Neural progenitor cell (in vitro differentiated cells): ENCODE data around the gene SCYGR1. TPM values are rescaled to one million over a fixed set of nuclear protein-coding genes. Genes with fewer than 3 reads are reported as not detected.

Experiments
- DNase-seq: peaks from one replicate; pipeline ENCODE4 v3.0.0-alpha.2; 2016; ENCODE audit warnings: low spot score
- H2AFZ ChIP-seq: fragments of 200-600 bp; sonication (generic); replicated peaks from 2 replicates; pipeline ENCODE4 v1.6.1; 2016; ENCODE audit warnings: antibody characterized with exemption
- H3F3A ChIP-seq: fragments of 200-600 bp; sonication (generic); 2 replicates; pipeline ENCODE4 v1.6.1; 2016; ENCODE audit warnings: antibody characterized with exemption, low read depth
- H3K27ac ChIP-seq: fragments of 200-600 bp; sonication (generic); 2 replicates; pipeline ENCODE4 v1.5.1; 2016; ENCODE audit warnings: mild to moderate bottlenecking
- H3K27me3 ChIP-seq: fragments of 200-600 bp; sonication (generic); 2 replicates; pipeline ENCODE4 v1.6.1; 2016; ENCODE audit warnings: mild to moderate bottlenecking, moderate library complexity
- H3K36me3 ChIP-seq: fragments of 200-600 bp; sonication (generic); 2 replicates; pipeline ENCODE4 v1.5.1; 2016
- H3K4me1 ChIP-seq: fragments of 200-600 bp; sonication (generic); 2 replicates; pipeline ENCODE4 v1.6.1; 2016; ENCODE audit warnings: mixed run types
- H3K4me2 ChIP-seq: fragments of 200-600 bp; sonication (generic); 2 replicates; pipeline ENCODE4 v1.6.1; 2016
- H3K4me3 ChIP-seq: fragments of 200-600 bp; sonication (generic); 2 replicates; pipeline ENCODE4 v1.5.1; 2016
- H3K79me2 ChIP-seq: fragments of 200-600 bp; sonication (generic); 2 replicates; pipeline ENCODE4 v1.6.1; 2016; ENCODE audit warnings: low read depth
- H3K9ac ChIP-seq: fragments of 200-600 bp; sonication (generic); 2 replicates; pipeline ENCODE4 v1.6.1; 2016
- H3K9me3 ChIP-seq: fragments of 200-600 bp; sonication (generic); 2 replicates; pipeline ENCODE4 v1.5.1; 2016; ENCODE audit warnings: low read depth
- H4K20me1 ChIP-seq: fragments of 200-600 bp; sonication (generic); 2 replicates; pipeline ENCODE4 v1.6.1; 2016; ENCODE audit warnings: low read depth
- H3K27ac Mint-ChIP-seq: 3 replicates; pipeline ENCODE4 v1.8.0; 2021; ENCODE audit warnings: mixed read lengths
- H3K27me3 Mint-ChIP-seq: 2 replicates; pipeline ENCODE4 v1.8.0; 2022; ENCODE audit warnings: low read depth, mild to moderate bottlenecking, inconsistent platforms, moderate library complexity, mixed read lengths; ENCODE audit not compliant: insufficient read depth
- H3K36me3 Mint-ChIP-seq: 3 replicates; pipeline ENCODE4 v1.8.0; 2021; ENCODE audit warnings: mixed read lengths
- H3K4me1 Mint-ChIP-seq: 3 replicates; pipeline ENCODE4 v1.8.0; 2021; ENCODE audit warnings: mixed read lengths
- H3K4me3 Mint-ChIP-seq: 3 replicates; pipeline ENCODE4 v1.8.0; 2021; ENCODE audit warnings: mild to moderate bottlenecking, moderate library complexity, mixed read lengths
- H3K9me3 Mint-ChIP-seq: 3 replicates; pipeline ENCODE4 v1.8.0; 2020; ENCODE audit warnings: mixed read lengths
- EZH2 ChIP-seq: fragments of 200-600 bp; sonication (generic); IDR thresholded peaks from 2 replicates; pipeline ENCODE4 v1.6.1; 2017; ENCODE audit warnings: antibody characterized with exemption, mild to moderate bottlenecking, moderate library complexity
- EZH2phosphoT487 ChIP-seq: fragments of 200-600 bp; sonication (generic); IDR thresholded peaks from 2 replicates; pipeline ENCODE4 v1.6.1; 2017; ENCODE audit warnings: antibody characterized with exemption
- total RNA-seq: library from RNA; depleted of rRNA; stranded (reverse); fragments of >200 nt; gene quantifications from 2 replicates; pipeline ENCODE4 v1.2.3, GENCODE V29; 2015; ENCODE audit warnings: low replicate concordance
- TF ChIP-seq, protein P1 (sequence below): fragments of 200-600 bp; sonication (generic); IDR thresholded peaks from 2 replicates; pipeline ENCODE4 v1.5.1; 2017; ENCODE audit warnings: antibody characterized with exemption, mild to moderate bottlenecking

SCYGR1 gene
- total RNA-seq, 1 donor from 2014 or later = not detected

GRCh38 chr2:227402321-227402720 lies 14.6 kb upstream of the SCYGR1 start:
- no peak overlapping the region for H2AFZ ChIP-seq
- Mint-ChIP-seq H3K27ac (no peak overlapping the region), H3K9me3 (peaks cover 4% of the 10 kb centered on the region), H3K27me3 (peaks cover 5% of the 10 kb centered on the region), H3K4me3 (peak overlapping the region; percentile 3), H3K36me3 (no peaks in the 10 kb centered on the region), H3K4me1 (peaks cover 9% of the 10 kb centered on the region)
- H3K4me2 ChIP-seq = no peak overlapping the region
- H3K9ac ChIP-seq = no peak overlapping the region
- no peaks in the 10 kb centered on the region for H4K20me1 ChIP-seq
- no peaks in the 10 kb centered on the region for H3K79me2 ChIP-seq
- no peaks in the 10 kb centered on the region for H3K9me3 ChIP-seq
- DNase-seq = no peak
- H3K27ac ChIP-seq = no peak overlapping the region
- H3K36me3 ChIP-seq = no peaks in the 10 kb centered on the region
- no peaks in the 10 kb centered on the region for H3K27me3 ChIP-seq
- no peaks in the 10 kb centered on the region for H3K4me1 ChIP-seq
- H3F3A ChIP-seq = no peaks in the 10 kb centered on the region
- TF ChIP-seq EZH2 (no peak), EZH2phosphoT487 (no peak)
- TF ChIP-seq, protein P1, sequence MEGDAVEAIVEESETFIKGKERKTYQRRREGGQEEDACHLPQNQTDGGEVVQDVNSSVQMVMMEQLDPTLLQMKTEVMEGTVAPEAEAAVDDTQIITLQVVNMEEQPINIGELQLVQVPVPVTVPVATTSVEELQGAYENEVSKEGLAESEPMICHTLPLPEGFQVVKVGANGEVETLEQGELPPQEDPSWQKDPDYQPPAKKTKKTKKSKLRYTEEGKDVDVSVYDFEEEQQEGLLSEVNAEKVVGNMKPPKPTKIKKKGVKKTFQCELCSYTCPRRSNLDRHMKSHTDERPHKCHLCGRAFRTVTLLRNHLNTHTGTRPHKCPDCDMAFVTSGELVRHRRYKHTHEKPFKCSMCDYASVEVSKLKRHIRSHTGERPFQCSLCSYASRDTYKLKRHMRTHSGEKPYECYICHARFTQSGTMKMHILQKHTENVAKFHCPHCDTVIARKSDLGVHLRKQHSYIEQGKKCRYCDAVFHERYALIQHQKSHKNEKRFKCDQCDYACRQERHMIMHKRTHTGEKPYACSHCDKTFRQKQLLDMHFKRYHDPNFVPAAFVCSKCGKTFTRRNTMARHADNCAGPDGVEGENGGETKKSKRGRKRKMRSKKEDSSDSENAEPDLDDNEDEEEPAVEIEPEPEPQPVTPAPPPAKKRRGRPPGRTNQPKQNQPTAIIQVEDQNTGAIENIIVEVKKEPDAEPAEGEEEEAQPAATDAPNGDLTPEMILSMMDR = no peak
- H3K4me3 ChIP-seq = no peak overlapping the region

DNA sequence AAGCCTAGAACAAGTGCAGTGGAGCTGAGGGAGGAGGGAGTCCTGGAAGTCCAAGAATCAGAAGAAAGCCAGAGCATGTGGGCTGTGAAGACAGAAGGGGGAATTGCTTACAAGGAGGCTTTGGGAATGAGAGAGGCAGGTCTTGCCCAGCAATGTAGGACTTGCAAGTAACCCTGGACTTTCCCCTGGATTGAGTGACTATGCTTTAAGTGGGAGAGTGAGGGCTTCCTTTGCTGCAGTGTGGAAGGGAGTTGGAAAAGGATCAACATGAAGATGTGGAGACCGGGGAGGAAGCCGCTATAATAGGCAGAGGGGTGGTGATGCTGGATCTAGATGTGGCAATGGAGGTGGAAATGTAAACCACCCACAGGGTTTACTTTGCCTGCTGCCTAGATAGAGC lies 13.8 kb upstream of the SCYGR1 start:
- no peaks in the 10 kb centered on the region for H3K4me1 ChIP-seq
- TF ChIP-seq EZH2phosphoT487 (no peak), EZH2 (no peak)
- TF ChIP-seq, protein P1 = no peak
- no peaks in the 10 kb centered on the region for H3K79me2 ChIP-seq
- H3K4me2 ChIP-seq = no peak overlapping the region
- Mint-ChIP-seq H3K4me3 (no peak overlapping the region), H3K27me3 (peaks cover 5% of the 10 kb centered on the region), H3K4me1 (peaks cover 5% of the 10 kb centered on the region), H3K9me3 (peaks cover 4% of the 10 kb centered on the region), H3K36me3 (no peaks in the 10 kb centered on the region), H3K27ac (peak overlapping the region; percentile 9)
- H3K4me3 ChIP-seq = no peak overlapping the region
- no peak for DNase-seq
- no peak overlapping the region for H2AFZ ChIP-seq
- H3K27me3 ChIP-seq = no peaks in the 10 kb centered on the region
- no peak overlapping the region for H3K9ac ChIP-seq
- no peaks in the 10 kb centered on the region for H3K9me3 ChIP-seq
- H4K20me1 ChIP-seq = no peaks in the 10 kb centered on the region
- H3K36me3 ChIP-seq = no peaks in the 10 kb centered on the region
- H3K27ac ChIP-seq = no peak overlapping the region
- no peaks in the 10 kb centered on the region for H3F3A ChIP-seq

DNA sequence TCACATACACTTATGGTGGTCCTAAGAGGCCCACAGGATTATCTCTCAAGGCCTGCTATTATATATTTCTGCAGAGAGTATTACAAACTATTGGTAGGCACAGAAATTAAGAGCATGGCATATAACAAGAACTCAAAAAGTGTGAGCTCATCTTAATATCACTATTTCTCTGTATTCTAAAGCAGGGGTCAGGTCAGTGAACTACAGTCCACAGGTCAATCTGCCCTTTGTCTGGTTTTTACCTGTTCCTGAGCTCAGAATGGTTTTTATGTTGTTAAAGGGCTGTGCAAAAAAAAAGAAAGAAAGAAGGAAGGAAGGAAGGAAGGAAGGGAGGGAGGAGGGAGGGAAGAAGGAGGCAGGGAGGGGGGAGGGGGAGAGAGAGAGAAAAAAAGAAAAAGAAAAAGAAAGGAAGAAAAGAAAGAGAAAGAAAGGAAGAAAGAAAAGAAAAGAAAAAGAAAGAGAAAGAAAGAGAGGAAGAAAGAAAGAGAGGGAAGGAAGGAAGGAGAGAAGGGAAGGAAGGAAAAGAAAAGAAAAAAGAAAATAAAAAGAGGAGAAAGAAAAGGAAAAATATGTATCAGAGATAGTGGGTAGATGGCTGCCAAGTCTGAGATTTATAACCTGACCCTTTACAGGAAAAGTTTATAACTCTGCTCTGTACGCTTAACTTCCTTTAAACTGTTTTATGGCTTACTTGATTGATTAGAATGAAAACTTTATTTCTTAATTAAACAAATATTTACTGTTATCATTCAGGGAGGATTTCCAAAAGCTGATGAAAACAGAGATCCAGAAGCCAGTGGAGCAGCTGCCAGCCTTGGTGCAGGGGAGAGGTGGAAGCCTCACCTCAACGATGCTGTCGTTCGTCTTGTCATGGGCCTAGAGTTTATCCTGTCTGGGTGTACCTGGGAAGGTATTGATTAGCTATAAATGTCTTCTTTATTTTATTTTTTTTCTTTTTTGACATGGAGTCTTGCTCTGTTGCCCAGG lies 11.2 kb upstream of the SCYGR1 start:
- Histone ChIP-seq H3K27ac (no peak overlapping the region), H2AFZ (no peak overlapping the region), H3K27me3 (no peaks in the 10 kb centered on the region), H3K9me3 (no peaks in the 10 kb centered on the region), H3K4me3 (no peak overlapping the region), H4K20me1 (no peaks in the 10 kb centered on the region), H3K9ac (no peak overlapping the region), H3K36me3 (no peaks in the 10 kb centered on the region), H3K4me1 (no peaks in the 10 kb centered on the region), H3K79me2 (no peaks in the 10 kb centered on the region), H3K4me2 (no peak overlapping the region), H3F3A (no peaks in the 10 kb centered on the region)
- H3K4me3 Mint-ChIP-seq = no peak overlapping the region
- no peak for TF ChIP-seq EZH2phosphoT487
- H3K27me3 Mint-ChIP-seq = peaks cover 5% of the 10 kb centered on the region
- no peaks in the 10 kb centered on the region for H3K4me1 Mint-ChIP-seq
- peaks cover 4% of the 10 kb centered on the region for H3K9me3 Mint-ChIP-seq
- H3K27ac Mint-ChIP-seq = no peak overlapping the region
- no peaks in the 10 kb centered on the region for H3K36me3 Mint-ChIP-seq
- no peak for DNase-seq

DNA sequence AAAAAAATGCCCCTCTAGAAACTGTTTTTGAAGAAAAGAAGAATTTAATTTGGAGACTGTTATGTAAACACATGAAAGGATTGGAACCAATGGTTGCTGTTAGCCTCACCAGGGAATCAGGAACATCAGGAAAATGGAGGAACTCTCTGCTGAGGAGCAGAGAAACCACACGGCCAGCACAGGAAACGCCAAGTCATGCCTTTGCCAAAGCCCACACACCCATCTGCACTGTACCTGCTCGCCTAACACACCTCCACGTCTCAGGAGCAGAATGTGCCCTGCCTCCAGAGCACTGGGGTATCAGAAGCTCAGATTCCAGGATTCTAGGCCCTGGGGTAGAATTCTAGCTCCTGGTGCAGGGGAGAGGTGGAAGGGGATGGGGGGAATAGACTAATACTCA lies 9.8 kb upstream of the SCYGR1 start:
- Histone ChIP-seq H3K9me3 (no peaks in the 10 kb centered on the region), H3K27ac (no peak overlapping the region), H3K79me2 (no peaks in the 10 kb centered on the region), H3K27me3 (no peaks in the 10 kb centered on the region), H3K4me2 (no peak overlapping the region), H2AFZ (no peak overlapping the region), H3K4me3 (no peak overlapping the region), H3K9ac (no peak overlapping the region), H3K4me1 (no peaks in the 10 kb centered on the region), H3K36me3 (no peaks in the 10 kb centered on the region), H4K20me1 (no peaks in the 10 kb centered on the region), H3F3A (no peaks in the 10 kb centered on the region)
- no peaks in the 10 kb centered on the region for H3K36me3 Mint-ChIP-seq
- no peaks in the 10 kb centered on the region for H3K9me3 Mint-ChIP-seq
- H3K4me1 Mint-ChIP-seq = no peaks in the 10 kb centered on the region
- DNase-seq = no peak
- no peak overlapping the region for H3K4me3 Mint-ChIP-seq
- peaks cover 5% of the 10 kb centered on the region for H3K27me3 Mint-ChIP-seq
- no peak overlapping the region for H3K27ac Mint-ChIP-seq
- TF ChIP-seq EZH2phosphoT487 (no peak), EZH2 (no peak)
- TF ChIP-seq, protein P1 = no peak
